HL-60 (cell line): Measurements from ENCODE around the gene SENP3.

Experiments used
- DNase-seq, 2 experiments: peaks; one replicate each; pipeline ENCODE4 v3.0.0-alpha.2; 2010 to 2020; ENCODE audit warnings: low read depth in 1 of 2, low spot score in 1 of 2
- H3K27ac ChIP-seq: fragments of 250-450 bp; sonication (Bioruptor Pico); replicated peaks from 2 replicates; pipeline ENCODE4 v1.5.1; 2020; ENCODE audit warnings: mild to moderate bottlenecking, moderate library complexity
- H3K27me3 ChIP-seq: fragments of 250-450 bp; sonication (Bioruptor Pico); 2 replicates; pipeline ENCODE4 v1.5.1; 2021; ENCODE audit warnings: mild to moderate bottlenecking, moderate library complexity; ENCODE audit not compliant: insufficient read depth, poor library complexity, severe bottlenecking
- H3K4me3 ChIP-seq: replicated peaks from 2 replicates; pipeline ENCODE4 v1.5.1; 2011; ENCODE audit warnings: mild to moderate bottlenecking, control low read depth, low read length; ENCODE audit not compliant: insufficient read depth
- GABPA ChIP-seq: IDR thresholded peaks from 2 replicates; pipeline ENCODE4 v1.6.1; 2012; ENCODE audit warnings: low read depth
- POLR2AphosphoS5 ChIP-seq: IDR thresholded peaks from 2 replicates; pipeline ENCODE4 v1.6.1; 2012; ENCODE audit warnings: low read depth
- SPI1 ChIP-seq: IDR thresholded peaks from 2 replicates; pipeline ENCODE4 v1.6.1; 2012; ENCODE audit warnings: low read depth, mild to moderate bottlenecking, borderline replicate concordance
- TF ChIP-seq, protein P1 (sequence below): IDR thresholded peaks from 2 replicates; pipeline ENCODE4 v1.6.1; 2012; ENCODE audit warnings: low read depth; ENCODE audit not compliant: insufficient replicate concordance
- TF ChIP-seq, protein P2 (sequence below): IDR thresholded peaks from one replicate; pipeline ENCODE4 v1.5.1; 2011; ENCODE audit warnings: low read length, control low read depth, inconsistent platforms; ENCODE audit not compliant: insufficient read depth

SENP3 gene

DNA sequence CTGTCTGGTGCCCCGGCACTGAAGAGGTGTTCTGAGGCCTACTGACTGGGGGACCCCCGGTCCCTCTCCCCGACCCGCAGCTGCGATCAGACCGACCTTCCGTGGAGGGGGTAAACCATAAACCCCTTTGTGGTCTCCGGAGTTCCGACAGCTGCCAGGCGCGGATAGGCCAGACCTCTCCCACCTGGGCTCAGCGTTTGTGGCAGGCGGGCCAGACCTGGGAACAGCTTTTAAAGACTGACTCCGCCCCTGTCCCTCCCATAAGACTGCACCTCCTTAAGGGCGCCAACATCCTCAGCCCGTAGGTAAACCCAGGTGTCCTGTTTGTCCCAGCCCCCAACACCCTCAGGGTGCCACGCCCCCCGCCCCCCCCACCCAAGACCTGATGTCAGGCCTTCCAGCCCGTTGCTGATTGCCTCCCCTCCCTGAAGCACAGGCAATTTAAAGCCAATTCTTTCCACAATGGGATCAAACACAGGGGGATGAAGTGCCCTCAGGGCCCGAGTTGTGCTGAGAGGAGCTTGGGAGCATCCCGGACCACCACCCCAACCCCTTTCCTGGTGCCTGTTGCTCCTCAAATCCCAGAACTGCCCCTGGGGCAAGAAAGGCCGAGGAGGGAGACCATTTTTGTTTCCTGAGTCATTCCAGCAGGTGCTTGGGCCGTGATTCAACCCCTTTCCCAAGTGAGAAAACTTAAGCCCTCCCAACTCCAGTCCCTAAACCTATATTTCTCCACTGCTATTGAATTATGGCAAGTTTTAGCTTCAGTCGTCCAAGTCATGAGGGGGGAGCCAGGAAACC lies 28.4 kb downstream of the SENP3 start, which contains the start of gene SOX15:
SOX15 (minus strand) TSS at position 204 of the 801 bp plus-strand sequence. CDS start 418 bp downstream, outside the sequence.
- Histone ChIP-seq H3K4me3 (no peak within 1 kb of the TSS), H3K27ac (no peak within 1 kb of the TSS), H3K27me3 (no peaks in the 10 kb centered on the region)
- TF ChIP-seq POLR2AphosphoS5 (no peak), GABPA (no peak), SPI1 (no peak)
- TF ChIP-seq, protein P1, sequence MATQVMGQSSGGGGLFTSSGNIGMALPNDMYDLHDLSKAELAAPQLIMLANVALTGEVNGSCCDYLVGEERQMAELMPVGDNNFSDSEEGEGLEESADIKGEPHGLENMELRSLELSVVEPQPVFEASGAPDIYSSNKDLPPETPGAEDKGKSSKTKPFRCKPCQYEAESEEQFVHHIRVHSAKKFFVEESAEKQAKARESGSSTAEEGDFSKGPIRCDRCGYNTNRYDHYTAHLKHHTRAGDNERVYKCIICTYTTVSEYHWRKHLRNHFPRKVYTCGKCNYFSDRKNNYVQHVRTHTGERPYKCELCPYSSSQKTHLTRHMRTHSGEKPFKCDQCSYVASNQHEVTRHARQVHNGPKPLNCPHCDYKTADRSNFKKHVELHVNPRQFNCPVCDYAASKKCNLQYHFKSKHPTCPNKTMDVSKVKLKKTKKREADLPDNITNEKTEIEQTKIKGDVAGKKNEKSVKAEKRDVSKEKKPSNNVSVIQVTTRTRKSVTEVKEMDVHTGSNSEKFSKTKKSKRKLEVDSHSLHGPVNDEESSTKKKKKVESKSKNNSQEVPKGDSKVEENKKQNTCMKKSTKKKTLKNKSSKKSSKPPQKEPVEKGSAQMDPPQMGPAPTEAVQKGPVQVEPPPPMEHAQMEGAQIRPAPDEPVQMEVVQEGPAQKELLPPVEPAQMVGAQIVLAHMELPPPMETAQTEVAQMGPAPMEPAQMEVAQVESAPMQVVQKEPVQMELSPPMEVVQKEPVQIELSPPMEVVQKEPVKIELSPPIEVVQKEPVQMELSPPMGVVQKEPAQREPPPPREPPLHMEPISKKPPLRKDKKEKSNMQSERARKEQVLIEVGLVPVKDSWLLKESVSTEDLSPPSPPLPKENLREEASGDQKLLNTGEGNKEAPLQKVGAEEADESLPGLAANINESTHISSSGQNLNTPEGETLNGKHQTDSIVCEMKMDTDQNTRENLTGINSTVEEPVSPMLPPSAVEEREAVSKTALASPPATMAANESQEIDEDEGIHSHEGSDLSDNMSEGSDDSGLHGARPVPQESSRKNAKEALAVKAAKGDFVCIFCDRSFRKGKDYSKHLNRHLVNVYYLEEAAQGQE: no peak
- TF ChIP-seq, protein P2, sequence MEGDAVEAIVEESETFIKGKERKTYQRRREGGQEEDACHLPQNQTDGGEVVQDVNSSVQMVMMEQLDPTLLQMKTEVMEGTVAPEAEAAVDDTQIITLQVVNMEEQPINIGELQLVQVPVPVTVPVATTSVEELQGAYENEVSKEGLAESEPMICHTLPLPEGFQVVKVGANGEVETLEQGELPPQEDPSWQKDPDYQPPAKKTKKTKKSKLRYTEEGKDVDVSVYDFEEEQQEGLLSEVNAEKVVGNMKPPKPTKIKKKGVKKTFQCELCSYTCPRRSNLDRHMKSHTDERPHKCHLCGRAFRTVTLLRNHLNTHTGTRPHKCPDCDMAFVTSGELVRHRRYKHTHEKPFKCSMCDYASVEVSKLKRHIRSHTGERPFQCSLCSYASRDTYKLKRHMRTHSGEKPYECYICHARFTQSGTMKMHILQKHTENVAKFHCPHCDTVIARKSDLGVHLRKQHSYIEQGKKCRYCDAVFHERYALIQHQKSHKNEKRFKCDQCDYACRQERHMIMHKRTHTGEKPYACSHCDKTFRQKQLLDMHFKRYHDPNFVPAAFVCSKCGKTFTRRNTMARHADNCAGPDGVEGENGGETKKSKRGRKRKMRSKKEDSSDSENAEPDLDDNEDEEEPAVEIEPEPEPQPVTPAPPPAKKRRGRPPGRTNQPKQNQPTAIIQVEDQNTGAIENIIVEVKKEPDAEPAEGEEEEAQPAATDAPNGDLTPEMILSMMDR: no peak
- no peak for DNase-seq

DNA sequence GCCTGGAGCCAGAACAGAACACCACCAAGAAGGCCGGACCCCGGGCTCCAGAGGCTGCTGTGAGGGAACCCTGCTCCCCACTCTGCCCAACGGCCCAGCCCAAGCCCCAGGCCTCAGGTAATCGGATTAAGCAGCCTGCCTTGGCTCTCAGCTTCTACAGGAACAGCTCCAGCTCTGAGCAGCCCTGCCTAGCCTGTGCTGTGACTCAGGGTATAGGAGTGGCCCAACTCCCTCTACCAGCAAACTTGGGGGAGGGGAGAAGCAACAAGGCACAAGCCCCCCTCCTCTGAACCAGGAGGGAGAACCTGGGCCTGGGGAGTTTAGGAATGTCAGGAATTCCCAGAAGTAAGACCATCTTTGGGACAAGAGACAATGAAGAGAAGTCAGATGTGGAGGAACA lies 29.0 kb downstream of the SENP3 start:
- no peak for DNase-seq
- H3K4me3 ChIP-seq: no peak overlapping the region

DNA sequence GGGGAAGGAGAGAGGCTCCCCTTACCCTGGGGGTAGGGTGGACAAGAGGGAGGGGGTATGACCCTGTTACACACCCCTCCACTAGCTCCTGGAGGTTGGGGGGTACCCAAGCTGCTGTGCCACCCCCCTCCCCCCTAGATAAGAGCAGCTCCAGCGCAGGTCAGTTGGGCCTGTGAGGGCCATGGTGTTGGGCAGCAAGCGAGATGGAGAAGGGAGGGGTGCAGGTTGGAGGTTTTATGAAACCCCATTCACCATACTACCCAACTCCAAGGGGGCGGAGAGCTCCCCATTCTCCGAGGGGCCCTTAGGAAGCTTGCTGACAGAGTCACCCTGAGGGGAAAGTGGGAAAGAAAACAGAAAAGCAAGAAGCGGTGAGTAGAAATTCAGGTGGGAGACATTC lies 29.9 kb downstream of the SENP3 start:
- Histone ChIP-seq H3K27me3 (no peaks in the 10 kb centered on the region), H3K27ac (no peak overlapping the region), H3K4me3 (no peak overlapping the region)
- TF ChIP-seq, protein P1: no peak
- TF ChIP-seq, protein P2: no peak
- TF ChIP-seq POLR2AphosphoS5: no peak
- no peak for TF ChIP-seq GABPA
- DNase-seq: no peak

More for the DNA sequence above, 29.0 kb downstream of the SENP3 start:
- Histone ChIP-seq H3K27ac (no peak overlapping the region), H3K27me3 (no peaks in the 10 kb centered on the region)
- TF ChIP-seq POLR2AphosphoS5: no peak
- TF ChIP-seq, protein P2: no peak
- TF ChIP-seq, protein P1: no peak
- no peak for TF ChIP-seq SPI1
- no peak for TF ChIP-seq GABPA
